HG03139 (cell line): ENCODE measurements around the gene SLC22A4.
A peak's percentile ranks its signal among the peaks of the same experiment; 100 is the strongest.

ENCODE experiments used
- ATAC-seq: cut with Tn5 transposase; IDR thresholded peaks from one replicate; pipeline ENCODE4 v1.9.1; 2021; ENCODE audit not compliant: unreplicated experiment

Gene SLC22A4

DNA sequence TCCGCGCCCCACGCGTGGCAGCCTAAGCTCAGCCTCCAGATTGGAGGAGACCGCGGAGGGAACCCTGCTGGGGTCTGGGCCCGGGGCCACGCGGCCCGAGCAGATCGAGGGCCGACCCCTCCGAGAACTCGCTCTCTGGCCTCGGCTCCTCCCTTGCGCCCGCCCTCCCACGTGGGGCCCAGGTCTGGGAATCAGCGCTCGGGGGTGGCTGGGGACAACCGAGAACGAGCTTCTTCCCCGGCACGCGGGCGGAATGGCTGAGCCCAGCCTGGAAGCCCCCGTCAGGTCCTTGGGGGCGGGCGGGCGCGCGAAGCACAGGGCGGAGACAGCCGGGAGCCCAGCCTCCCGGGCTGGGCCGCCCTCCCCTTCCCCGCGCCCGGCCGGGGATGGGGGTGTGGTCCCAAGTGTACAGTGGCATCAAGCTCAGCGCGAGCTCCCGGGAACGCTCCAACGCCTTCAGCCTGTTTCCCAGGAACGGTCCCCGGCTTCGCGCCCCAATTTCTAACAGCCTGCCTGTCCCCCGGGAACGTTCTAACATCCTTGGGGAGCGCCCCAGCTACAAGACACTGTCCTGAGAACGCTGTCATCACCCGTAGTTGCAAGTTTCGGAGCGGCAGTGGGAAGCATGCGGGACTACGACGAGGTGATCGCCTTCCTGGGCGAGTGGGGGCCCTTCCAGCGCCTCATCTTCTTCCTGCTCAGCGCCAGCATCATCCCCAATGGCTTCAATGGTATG is at the start of gene SLC22A4:
TSS of gene SLC22A4 (plus strand) at position 403 of the 736 bp plus-strand sequence. CDS start at position 626, 223 bp downstream.
- peak; percentile 55 for ATAC-seq

DNA sequence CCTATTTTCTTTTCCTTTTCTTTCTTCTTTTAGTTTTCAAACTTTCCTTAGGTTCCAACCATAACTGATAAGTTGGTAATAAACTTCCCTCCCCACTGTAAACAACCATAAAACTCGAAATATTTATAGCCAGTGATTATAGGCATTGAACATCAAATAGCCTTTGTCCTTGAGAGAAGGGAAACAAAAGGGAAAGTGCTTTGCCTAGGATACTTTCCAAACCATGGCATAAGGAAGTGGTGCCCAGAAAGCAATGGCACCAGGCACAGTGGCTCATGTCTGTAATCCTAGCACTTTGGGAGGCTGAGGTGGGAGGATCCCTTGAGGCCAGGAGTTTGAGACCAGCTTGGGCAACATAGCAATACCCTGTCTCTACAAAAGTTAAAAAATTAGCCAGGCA is 48.6 kb upstream of the SLC22A4 start:
- no peak for ATAC-seq

DNA sequence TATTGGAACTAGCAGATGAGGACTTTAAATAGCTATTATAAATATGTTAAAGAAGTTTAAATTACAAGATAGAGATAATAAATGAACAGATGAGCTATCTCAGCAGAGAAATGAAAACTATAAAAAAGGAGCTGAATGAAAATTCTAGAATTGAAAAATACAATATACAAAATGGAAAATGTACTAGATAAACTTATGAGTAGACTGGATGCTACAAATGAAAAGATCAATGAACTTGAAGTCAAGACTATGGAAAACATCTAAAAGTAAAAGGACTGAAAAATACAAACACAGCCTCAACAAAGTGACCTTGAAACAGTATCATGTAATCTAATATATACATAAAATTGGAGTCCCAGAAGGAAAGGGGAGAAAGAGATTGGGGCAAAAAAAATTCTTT is 47.4 kb upstream of the SLC22A4 start:
- ATAC-seq = no peak

DNA sequence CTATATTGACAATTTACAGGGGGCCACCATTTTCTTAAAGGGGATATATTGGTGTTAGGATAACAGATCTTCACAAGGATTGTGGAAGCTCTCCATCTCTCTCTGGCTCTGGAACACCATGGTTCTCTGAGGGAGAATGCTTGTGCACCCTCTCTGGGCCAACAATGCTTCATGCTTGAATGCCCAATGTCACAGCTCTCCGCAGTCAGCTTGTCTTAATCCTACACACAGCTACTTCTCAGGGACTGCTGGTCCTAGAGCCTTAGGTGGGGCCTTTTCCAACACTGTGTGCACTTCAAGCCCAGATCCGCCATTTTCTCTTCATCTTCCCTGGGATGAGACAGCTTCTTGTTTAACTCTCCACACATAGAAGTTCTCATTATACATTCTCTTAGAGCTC is 43.6 kb upstream of the SLC22A4 start:
- ATAC-seq = no peak

DNA sequence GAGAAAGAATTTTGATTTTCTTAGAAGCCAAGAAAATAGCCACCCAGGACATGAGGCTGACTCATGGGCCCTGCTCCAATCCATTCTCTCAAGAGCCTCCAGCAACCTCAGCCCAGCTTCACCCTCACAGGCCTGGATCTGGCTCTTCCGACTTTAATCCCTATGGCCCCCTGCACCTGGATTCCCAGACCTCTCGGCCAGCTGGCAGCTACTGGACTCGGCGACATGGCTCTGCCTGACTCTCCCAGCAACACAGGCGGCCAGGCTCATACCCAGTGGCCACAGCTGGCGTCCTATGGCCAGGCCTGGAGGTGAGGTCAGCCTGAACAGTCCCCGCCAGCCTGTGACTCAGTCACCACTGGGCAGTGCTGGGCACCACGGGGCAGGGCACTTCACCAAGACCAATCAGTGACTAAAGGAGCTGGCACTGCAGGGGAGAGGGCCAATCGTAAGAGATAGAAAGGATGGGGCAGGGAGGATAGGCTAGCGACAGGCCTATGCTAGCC is 42.9 kb upstream of the SLC22A4 start:
- ATAC-seq = no peak

DNA sequence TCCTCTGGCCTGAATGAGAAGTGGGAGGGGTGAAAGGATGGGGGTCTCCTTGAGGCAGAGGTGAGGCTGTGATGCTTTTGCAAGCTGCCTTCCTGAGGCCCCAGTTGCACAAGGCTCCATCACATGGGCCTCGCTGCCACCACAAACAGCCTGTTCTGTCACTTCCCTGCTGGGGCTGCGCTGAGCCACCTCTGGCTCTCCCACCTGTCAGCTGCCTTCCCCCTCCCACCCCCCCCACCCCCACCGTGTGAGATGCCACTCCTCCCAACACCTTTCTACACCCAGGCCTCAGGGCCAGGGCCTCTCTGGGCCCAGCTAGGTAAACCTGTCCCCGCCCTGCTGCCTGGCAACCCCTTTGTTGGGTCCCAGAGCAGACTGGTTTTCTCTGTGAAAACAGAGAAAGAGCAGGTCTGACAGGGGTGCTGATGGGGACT is 41.2 kb upstream of the SLC22A4 start:
- no peak for ATAC-seq

DNA sequence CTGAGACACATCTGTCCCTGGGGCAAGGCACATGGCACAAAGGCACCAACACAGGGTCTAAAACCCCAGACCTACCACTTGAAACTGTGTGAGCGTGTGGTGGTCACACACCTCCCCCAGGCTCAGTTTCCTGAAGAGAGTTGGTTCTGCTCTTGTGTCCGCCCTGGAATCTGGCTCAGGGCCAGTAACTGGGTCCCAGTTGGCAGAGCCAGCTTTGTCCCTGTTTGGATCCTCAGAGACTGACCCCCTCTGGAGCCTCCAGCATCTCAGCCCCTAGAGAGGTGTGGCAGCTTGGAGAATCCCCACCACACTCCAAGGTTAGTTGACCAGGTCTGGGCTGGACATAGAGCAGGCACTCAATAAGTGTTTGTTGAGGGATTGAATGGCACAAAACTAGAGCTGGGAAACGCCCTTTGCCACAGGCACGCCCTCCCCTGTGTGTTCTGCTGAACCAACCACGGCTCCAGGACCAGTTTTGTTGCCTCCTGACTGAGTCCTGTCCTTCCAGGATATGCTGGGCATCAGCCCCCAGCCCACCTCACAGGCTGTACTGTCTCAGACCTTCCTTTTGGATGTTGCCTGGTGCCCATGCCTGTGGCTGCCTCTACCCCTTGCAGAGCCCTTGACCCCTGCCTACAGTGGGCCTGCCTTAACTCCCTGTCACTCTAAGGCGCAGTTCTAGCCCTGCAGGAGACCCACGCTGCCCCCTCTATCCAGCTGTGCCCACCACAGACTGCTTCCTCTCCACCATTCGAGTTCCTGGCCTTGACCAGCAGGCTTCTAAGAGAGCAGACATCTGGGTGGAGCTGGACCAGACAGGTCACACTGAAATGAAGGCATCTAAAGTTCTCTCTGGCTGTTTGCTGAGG is 40.5 kb upstream of the SLC22A4 start:
- ATAC-seq = no peak

DNA sequence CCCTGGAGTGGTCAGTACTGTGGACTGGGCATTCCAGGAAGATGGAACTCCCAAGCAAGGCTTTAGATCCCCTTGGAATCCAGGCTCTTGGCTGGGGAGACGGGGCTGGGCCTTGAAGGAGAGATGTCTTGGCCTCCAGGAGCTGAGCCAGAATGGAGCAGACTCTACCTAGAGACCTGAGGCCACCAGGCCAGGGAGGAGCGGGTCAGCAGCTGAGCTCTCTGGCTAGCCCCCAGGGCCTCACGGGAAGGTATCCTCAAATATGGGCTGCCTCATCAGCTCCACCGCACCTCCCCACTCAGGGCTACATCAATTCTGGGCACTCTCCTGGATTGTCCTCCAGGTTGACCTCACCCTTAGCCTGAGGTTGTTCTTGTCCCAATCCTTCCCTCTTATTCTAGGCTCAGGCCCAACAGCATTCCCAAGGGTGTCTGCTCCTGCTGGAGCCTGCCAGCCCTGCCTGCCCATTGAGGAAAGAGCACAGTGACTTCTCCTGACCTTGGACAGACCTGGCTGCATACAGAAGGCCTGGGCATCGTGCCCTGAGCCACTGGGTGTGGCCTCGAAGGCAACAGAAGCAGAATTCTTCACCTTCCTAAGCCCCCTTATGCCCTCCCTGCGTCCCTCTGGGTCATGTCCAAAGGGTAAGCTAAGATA is 39.7 kb upstream of the SLC22A4 start:
- no peak for ATAC-seq

DNA sequence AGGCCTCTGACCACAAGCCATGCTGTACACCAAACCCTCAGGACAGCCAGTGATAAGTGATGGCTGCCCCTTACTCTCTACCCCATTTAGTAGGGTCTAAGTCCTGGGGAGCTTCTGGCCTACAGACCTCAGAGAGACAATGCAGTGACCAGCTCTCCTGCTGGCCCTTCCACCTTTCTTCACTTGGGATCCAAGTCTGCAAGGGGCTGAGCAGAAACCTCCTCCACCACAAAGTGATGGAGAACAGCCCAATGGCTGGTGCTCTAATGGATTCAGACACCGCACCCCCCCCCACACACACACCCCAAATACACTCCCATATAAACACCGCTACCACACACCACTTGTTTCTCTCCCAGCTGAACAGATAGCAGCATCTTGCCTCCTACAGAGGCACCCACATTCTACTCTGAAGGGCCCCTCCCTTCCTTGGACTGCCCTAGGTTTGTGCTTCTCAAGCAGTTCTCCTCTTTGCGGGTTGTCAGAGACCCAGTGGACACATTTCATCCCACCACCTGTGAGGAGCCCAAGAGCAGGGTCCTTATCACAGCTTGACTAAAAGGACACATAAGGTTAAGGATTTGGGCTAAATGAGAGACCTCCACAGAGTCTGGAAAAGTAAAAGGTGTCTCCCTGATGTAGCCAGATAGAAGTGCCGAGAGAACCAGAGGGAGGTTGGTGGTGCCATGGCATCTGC is 38.0 kb upstream of the SLC22A4 start:
- no peak for ATAC-seq

DNA sequence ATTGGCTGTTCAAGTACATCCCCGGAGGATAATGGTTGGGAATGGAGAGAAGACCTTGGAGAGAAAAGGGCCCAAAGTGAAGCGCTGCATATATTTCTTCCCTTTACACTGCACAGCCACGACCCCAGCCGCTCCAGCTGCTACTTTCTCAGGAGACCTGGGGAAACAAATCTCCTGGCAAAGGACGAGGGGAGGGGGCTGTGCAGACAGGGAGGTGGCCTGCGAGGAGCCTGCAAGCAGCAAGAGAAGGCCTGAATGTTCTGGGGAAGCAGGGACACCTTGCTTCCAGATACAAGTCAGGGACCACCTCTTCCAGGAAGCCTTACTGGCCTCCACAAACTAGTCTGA is 37.4 kb upstream of the SLC22A4 start:
- no peak for ATAC-seq

DNA sequence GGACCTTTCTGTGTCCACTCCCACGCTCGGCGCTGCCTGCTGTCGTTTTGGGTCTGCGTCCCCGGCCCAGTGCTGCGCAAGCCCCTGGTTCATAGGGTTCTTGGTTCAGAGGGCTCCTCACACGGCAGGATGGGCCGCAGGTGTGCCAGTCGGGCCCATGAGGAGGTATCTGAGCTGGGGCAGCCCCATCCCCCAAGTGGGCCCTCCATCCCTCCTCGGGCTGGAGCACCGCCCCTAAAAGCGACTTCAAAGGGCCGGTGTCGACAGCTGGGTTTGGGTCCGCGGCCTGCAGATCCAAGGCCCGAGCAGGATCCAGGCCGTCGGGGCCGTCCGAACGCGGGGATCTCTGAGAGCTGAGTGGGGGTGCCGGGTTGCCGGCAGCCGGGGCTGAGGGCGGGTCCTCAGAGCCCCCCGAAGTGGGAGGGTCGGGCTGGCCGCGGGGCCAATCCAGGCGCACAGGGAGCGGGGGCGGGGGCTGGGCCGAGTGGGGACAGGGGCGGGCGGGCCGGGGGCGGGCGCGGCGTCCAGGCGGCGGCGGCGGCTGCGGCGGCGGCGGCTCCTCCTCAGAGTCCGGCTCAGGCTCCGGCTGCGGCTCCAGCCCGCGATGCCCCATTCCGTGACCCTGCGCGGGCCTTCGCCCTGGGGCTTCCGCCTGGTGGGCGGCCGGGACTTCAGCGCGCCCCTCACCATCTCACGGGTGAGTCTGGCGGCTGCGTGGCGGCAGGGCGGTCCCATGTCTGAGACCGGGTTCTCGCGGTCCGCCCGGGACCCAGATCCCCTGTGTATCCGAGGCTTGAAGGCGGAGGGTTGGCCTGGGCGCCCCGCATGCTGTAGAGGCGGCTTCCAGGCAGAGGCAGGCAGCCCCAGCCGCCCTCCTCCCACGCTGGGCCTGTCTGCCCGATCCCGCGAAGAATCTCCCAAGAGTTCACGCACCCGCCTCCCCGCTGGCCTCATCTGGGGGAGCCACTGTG is 36.8 kb upstream of the SLC22A4 start, which contains the start of gene PDLIM4:
TSS of gene PDLIM4 (plus strand) at position 566 of the 971 bp plus-strand sequence. CDS start at position 605, 39 bp downstream.
- no peak for ATAC-seq

DNA sequence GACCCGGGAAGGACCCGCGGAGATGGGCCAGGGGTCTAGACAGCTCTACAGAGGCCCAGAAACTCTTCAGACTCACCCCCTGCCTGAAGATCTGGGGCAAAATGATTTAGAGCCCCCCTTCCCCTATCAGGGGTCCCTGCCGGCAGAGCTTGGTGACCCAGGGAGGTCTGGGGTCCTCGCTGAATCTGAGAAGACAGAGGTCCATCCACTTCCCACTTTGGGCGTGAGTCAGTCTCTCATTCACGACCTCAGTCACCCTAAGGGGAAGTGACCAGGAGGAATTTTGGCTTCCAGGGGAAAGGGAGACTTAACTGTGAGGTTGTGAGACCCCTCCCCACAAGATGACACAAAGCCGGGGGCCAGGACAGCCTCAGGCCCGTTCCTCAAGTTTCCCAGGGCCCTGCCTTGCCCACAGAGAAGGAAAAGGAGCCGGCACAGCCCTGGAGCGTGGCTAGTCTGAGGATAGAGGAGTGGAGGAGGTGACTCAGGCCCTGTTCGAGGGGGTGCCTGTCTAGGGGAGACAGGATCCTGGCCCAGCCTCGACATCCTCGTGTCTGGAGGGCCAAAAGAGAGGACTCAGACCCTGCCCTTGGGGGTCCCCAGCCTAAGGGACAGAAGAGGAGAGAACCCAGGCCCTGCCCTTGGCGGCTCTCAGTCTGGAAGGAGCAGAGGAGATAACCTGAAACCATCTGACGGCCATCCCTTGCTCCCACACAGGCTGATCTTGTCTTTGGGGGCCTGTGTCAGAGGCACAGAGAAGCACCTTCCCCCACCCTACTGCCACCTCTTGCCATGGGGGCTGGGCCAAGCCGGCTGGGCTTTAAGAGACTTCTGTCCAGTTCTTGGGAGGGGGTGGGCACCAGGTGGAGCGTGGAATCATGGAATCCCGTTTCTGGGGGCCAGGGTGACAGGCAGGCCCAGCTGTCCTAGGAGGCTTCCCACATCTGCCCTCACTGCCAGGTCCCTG is 35.8 kb upstream of the SLC22A4 start:
- ATAC-seq = no peak

DNA sequence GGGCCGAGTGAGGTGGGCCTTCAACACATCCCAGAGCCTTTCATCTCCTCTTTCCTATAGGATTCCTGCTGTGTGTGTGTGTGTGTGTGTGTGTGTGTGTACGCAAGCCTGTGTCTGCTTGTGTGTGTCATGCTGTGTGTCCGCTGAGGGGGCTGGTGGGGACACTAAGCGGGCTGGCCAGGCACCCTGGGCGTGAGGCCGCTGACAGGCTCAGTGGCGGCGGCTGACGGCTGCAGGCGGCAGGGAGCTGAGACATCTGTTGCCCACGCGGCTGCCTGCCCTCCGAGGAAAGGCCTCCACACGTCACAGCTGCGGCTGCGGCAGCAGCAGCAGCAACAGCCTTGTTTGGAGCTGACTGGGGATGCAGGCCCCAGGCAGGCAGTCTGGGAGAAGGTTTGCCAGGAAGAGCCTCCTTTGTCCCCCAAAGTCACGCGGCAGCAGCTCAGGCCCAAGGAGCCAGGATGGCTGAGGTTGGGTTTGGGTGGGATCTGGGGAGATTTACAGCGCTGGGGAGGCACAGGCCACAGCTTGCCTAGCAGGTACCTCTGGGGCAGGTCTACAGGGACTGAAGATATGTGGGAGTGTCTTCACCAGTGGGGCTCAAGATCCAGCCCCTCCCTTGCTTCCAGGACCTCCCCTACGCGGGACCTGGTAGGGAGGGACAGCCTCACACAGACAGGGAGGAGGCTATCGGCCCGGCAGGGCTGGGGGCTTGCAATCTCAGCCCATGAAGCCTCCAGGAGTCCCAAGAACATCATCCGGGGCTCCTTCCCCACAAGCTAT is 34.9 kb upstream of the SLC22A4 start:
- no peak for ATAC-seq

DNA sequence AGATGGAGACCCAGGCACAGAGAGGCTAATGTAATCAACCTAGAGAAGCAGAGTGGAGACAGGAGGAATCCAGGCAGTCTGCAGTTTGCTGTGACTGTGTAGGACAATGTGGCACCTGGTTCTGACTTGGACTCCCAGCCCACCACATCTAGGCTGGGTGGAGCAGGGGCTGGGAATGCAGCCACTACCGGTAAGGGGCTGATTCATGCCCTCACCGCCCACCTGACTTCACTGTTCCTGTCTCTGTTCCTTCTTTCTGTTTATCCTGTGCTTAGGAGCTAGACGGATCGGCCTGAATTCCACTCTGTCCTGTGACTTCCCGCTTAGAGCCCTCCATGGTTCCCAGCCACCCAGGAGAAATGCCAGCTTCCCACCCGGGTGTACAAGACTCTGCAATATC is 34.1 kb upstream of the SLC22A4 start:
- ATAC-seq = no peak

DNA sequence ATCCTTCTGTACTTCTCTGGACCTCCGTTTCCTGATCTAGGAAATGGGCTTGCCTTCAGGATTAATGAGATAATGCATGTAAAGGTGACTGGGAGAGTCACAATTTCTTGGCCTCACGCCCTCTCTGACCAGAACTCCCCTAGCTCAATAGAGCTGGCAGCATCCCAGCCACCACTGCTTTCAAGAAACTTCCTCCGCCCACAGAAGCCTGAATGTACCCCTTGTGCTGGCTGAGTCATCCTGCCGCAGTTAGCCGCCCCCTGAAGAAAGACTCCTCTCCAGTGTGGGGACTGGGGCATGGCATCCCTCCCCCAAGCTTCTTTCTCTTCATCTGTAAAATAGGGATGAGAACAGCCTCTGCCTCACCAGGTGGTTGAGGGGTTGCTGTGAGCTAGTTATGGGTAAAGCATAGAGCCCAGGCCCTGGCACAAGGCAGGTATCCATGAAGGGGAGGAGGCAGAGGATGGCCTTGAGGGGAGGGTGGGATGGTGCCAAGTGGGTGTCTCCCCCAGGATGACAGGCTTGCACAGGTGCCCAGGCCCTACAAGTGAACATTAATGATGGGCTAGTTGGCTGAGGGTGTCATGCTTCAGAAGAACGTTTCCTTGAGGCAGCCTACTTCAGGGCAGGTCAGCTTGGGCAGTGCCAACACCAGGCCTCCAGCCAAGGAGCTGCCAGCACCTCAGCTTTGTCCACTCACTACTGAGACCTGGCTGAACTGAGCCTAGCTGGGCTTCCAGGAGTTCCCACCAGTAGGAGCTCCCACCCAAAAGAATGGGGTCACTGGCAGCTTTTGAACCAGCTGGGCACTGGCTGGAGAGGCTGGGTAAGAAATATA is 33.3 kb upstream of the SLC22A4 start:
- no peak for ATAC-seq

DNA sequence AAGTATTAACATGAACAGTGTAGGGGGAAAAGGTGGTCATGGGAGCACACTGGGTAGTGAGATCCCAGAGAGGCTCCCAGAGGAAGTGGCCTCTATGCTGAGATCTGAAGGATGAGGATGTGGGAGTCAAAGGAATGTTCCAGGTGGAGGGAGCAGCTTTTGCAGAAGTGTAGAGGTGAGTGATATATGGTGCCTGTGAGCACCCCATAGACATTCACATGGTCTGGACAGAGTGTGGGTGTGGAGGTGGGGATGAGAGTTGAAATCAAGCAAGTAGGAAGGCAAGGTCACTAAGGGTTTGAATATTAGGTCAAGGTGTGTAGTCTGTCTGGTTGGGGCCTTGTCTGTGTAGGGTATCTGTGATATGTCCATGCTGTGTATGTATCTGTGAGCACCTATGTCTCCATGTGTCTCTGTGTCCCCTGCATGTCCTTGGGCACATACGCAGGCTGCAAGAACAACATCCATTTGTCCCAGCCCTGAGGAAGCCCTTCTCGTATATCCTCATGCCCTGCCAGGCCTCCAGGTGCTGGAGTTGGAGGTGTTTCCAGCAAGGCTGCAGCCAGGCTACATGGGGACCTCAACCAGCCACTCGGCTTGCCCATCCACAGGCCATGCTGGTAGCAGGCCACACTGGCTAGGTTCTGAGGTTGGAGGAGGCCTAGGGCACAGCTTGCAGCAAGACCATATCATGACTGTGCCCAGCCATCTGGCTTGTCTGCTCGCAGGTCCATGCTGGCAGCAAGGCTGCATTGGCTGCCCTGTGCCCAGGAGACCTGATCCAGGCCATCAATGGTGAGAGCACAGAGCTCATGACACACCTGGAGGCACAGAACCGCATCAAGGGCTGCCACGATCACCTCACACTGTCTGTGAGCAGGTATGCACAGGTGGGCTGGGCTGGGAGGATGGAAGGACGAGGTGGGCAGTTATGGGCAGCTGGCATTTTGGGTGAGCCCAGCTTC is 32.0 kb upstream of the SLC22A4 start:
- no peak for ATAC-seq
